Liver (tissue), 9 donors: ENCODE measurements around the gene KCNMA1. TPM values are rescaled to one million over a fixed set of nuclear protein-coding genes. Genes with fewer than 3 reads are reported as not detected.

Experiments used
- DNase-seq: peaks from one replicate; pipeline ENCODE4 v3.0.0-alpha.2; 2017; ENCODE audit warnings: low spot score
- H3K27ac ChIP-seq, 2 donors: one replicate each; pipeline ENCODE4 v1.7.0; 2013; ENCODE audit warnings: inconsistent platforms in 2 of 2, low read length in 2 of 2, control low read depth in 1 of 2, low read depth in 1 of 2, mild to moderate bottlenecking in 1 of 2
- H3K27me3 ChIP-seq, 4 donors: one replicate each; pipeline versions ENCODE4 v1.6.1 to v1.7.0; 2013; ENCODE audit warnings: low read length in 3 of 4, inconsistent platforms in 1 of 4, mild to moderate bottlenecking in 1 of 4, moderate library complexity in 1 of 4; ENCODE audit not compliant: control insufficient read depth in 4 of 4, insufficient read depth in 4 of 4
- H3K36me3 ChIP-seq, 4 donors: one replicate each; pipeline versions ENCODE4 v1.6.1 to v1.7.0; 2013; ENCODE audit warnings: low read length in 3 of 4, mild to moderate bottlenecking in 3 of 4, low read depth in 1 of 4, moderate library complexity in 1 of 4; ENCODE audit not compliant: control insufficient read depth in 4 of 4, insufficient read depth in 3 of 4
- H3K4me1 ChIP-seq, 4 donors: one replicate each; pipeline versions ENCODE4 v1.6.1 to v1.7.0; 2013; ENCODE audit warnings: low read length in 3 of 4, mild to moderate bottlenecking in 3 of 4, moderate library complexity in 1 of 4; ENCODE audit not compliant: control insufficient read depth in 4 of 4, insufficient read depth in 4 of 4
- H3K4me3 ChIP-seq, 3 donors: one replicate each; pipeline versions ENCODE4 v1.6.1 to v1.7.0; 2013; ENCODE audit warnings: low read length in 3 of 3, control low read depth in 1 of 3, low read depth in 1 of 3, mild to moderate bottlenecking in 1 of 3
- H3K9ac ChIP-seq, 2 donors: one replicate each; pipeline ENCODE4 v1.7.0; 2013; ENCODE audit warnings: low read length in 2 of 2, mild to moderate bottlenecking in 2 of 2, moderate library complexity in 2 of 2, control low read depth in 1 of 2, low read depth in 1 of 2
- H3K9me3 ChIP-seq, 4 donors: one replicate each; pipeline versions ENCODE4 v1.6.1 to v1.7.0; 2013; ENCODE audit warnings: low read length in 3 of 4; ENCODE audit not compliant: control insufficient read depth in 4 of 4
- EGR1 ChIP-seq, 2 donors: IDR thresholded peaks; 2 replicates each; pipeline ENCODE4 v1.6.1; 2016 to 2018; ENCODE audit warnings: antibody characterized with exemption in 2 of 2, low read depth in 2 of 2
- FOXA1 ChIP-seq: IDR thresholded peaks from 2 replicates; pipeline ENCODE4 v1.6.1; 2016; ENCODE audit warnings: antibody characterized with exemption
- FOXA2 ChIP-seq: IDR thresholded peaks from 2 replicates; pipeline ENCODE4 v1.6.1; 2016; ENCODE audit warnings: antibody characterized with exemption
- GABPA ChIP-seq, 2 donors: IDR thresholded peaks in 1 of 2; conservative IDR thresholded peaks in 1 of 2; 2 replicates each; pipeline ENCODE4 v1.6.1; 2016; ENCODE audit warnings: antibody characterized with exemption in 2 of 2, mild to moderate bottlenecking in 1 of 2, moderate library complexity in 1 of 2
- HNF4A ChIP-seq, 2 donors: conservative IDR thresholded peaks; 2 replicates each; pipeline ENCODE4 v1.6.1; 2016; ENCODE audit warnings: antibody characterized with exemption in 2 of 2, mild to moderate bottlenecking in 2 of 2
- HNF4G ChIP-seq: IDR thresholded peaks from 2 replicates; pipeline ENCODE4 v1.6.1; 2016; ENCODE audit warnings: antibody characterized with exemption
- JUND ChIP-seq, 2 donors: IDR thresholded peaks; 2 replicates each; pipeline ENCODE4 v1.6.1; 2016; ENCODE audit warnings: antibody characterized with exemption in 2 of 2
- RAD21 ChIP-seq, 2 donors: IDR thresholded peaks; 2 replicates each; pipeline ENCODE4 v1.6.1; 2016; ENCODE audit warnings: antibody characterized with exemption in 2 of 2, mild to moderate bottlenecking in 2 of 2
- SP1 ChIP-seq: IDR thresholded peaks from 2 replicates; pipeline ENCODE4 v1.6.1; 2018; ENCODE audit warnings: antibody characterized with exemption, mild to moderate bottlenecking
- TAF1 ChIP-seq: conservative IDR thresholded peaks from 2 replicates; pipeline ENCODE4 v1.6.1; 2016; ENCODE audit warnings: antibody characterized with exemption, mild to moderate bottlenecking
- YY1 ChIP-seq: IDR thresholded peaks from 2 replicates; pipeline ENCODE4 v1.6.1; 2016; ENCODE audit warnings: antibody characterized with exemption, mild to moderate bottlenecking
- WGBS: extraction: QIAGEN DNeasy Blood & Tissue Kit; methylation state at CpG from one replicate; pipeline ENCODE4 v1.1.7; 2013; 5-methylcytosine and 5-hydroxymethylcytosine counted together
- polyA plus RNA-seq, 2 donors: library from polyadenylated mRNA; stranded (reverse) in 1 of 2; unstranded in 1 of 2; fragments of 200-250 nt in 1 of 2; fragments of >200 nt in 1 of 2; fragmentation: Nextera tagmentation in 1 of 2; extraction: Ambion mirVana in 1 of 2; gene quantifications; one replicate each; pipeline versions ENCODE4 v1.2.1 to v1.2.3, GENCODE V29; 2013 to 2015
- total RNA-seq, 2 donors: library from RNA; depleted of rRNA; stranded (reverse); fragments of >200 nt; gene quantifications; one replicate each; pipeline ENCODE4 v1.2.3, GENCODE V29; 2014
- TF ChIP-seq, protein P1 (sequence below): fragments of 150-350 bp; IDR thresholded peaks from 2 replicates; pipeline ENCODE4 v1.5.1; 2017; ENCODE audit warnings: improper control_type of control experiment, low read depth, low read length; ENCODE audit not compliant: missing input control
- TF ChIP-seq, protein P2 (sequence below): IDR thresholded peaks from 2 replicates; pipeline ENCODE4 v1.6.1; 2016; ENCODE audit warnings: antibody characterized with exemption
- TF ChIP-seq, protein P3 (sequence below): IDR thresholded peaks from 2 replicates; pipeline ENCODE4 v1.6.1; 2016; ENCODE audit warnings: antibody characterized with exemption, mild to moderate bottlenecking
- donor health status: healthy.
- donor health status: healthy.
- donor health status: healthy.
- donor health status: healthy.
- donor health status: healthy.

KCNMA1 gene
- total and polyA plus RNA-seq, 4 donors = 2.5 to 9.7 (median 4.7) TPM

DNA sequence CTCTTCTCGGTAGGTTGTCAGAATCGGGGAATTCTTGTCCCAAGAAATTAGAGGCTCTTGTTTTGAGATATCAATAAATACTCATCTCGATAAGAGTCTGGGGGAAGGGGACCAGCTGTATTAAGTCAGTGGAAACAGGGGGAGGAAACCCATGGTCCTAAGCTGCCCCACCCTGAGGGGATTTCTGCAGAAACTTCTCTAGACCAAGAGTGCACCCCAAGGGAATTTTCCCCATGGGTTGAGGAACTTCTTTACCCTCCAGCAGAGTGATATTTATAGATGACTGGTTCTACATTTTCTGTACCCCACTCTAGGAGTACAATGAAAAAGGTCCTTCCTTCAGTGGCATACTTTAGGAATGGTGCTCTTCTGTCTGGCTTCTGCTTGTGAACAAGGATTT is 627.2 kb downstream of the KCNMA1 start:
- H3K9ac ChIP-seq = no peak overlapping the region
- no peaks in the 10 kb centered on the region for H3K9me3 ChIP-seq
- H3K27ac ChIP-seq = no peak overlapping the region
- no peak for TF ChIP-seq RAD21 (IDR thresholded peaks at IDR 0.05)
- TF ChIP-seq, protein P1, sequence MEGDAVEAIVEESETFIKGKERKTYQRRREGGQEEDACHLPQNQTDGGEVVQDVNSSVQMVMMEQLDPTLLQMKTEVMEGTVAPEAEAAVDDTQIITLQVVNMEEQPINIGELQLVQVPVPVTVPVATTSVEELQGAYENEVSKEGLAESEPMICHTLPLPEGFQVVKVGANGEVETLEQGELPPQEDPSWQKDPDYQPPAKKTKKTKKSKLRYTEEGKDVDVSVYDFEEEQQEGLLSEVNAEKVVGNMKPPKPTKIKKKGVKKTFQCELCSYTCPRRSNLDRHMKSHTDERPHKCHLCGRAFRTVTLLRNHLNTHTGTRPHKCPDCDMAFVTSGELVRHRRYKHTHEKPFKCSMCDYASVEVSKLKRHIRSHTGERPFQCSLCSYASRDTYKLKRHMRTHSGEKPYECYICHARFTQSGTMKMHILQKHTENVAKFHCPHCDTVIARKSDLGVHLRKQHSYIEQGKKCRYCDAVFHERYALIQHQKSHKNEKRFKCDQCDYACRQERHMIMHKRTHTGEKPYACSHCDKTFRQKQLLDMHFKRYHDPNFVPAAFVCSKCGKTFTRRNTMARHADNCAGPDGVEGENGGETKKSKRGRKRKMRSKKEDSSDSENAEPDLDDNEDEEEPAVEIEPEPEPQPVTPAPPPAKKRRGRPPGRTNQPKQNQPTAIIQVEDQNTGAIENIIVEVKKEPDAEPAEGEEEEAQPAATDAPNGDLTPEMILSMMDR = no peak
- no peak for TF ChIP-seq FOXA2
- TF ChIP-seq SP1 = no peak
- no peak for TF ChIP-seq HNF4A (conservative IDR thresholded peaks at IDR 0.05)
- TF ChIP-seq, protein P2, sequence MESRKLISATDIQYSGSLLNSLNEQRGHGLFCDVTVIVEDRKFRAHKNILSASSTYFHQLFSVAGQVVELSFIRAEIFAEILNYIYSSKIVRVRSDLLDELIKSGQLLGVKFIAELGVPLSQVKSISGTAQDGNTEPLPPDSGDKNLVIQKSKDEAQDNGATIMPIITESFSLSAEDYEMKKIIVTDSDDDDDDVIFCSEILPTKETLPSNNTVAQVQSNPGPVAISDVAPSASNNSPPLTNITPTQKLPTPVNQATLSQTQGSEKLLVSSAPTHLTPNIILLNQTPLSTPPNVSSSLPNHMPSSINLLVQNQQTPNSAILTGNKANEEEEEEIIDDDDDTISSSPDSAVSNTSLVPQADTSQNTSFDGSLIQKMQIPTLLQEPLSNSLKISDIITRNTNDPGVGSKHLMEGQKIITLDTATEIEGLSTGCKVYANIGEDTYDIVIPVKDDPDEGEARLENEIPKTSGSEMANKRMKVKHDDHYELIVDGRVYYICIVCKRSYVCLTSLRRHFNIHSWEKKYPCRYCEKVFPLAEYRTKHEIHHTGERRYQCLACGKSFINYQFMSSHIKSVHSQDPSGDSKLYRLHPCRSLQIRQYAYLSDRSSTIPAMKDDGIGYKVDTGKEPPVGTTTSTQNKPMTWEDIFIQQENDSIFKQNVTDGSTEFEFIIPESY = no peak
- no peak for TF ChIP-seq YY1
- TF ChIP-seq FOXA1 = no peak
- no peak overlapping the region for H3K4me3 ChIP-seq
- no peak for DNase-seq
- 95% methylated on average over 3 of the region's 3 CpGs for WGBS
- no peaks in the 10 kb centered on the region for H3K27me3 ChIP-seq
- no peaks in the 10 kb centered on the region for H3K4me1 ChIP-seq
- H3K36me3 ChIP-seq = no peaks in the 10 kb centered on the region

DNA sequence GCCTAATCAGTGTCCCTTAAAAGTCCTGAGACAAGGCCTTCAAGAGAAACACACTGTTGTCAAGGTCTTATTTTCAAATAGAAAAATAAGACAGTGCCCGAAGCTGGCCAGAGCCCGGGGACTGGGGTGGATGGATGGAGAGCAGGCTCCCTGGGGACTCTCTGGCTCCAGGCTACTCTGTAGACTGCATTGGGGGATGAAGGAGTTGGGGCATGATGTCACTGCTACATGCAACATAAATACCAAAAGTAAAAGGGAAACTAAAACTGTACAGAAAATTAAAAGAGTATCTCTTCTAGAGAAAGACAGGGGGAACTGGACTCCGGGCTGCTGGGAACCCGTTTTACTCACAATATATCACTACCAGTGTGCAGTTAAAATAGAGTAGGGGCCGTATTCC is 629.8 kb downstream of the KCNMA1 start:
- Histone ChIP-seq H3K9ac (no peak overlapping the region), H3K4me1 (no peaks in the 10 kb centered on the region), H3K27me3 (no peaks in the 10 kb centered on the region), H3K9me3 (no peaks in the 10 kb centered on the region), H3K4me3 (no peak overlapping the region), H3K36me3 (no peaks in the 10 kb centered on the region), H3K27ac (no peak overlapping the region)
- no peak for DNase-seq
- 89% methylated on average over 5 of the region's 5 CpGs for WGBS
- no peak for TF ChIP-seq GABPA (IDR thresholded peaks at IDR 0.05 in 1 of 2, conservative IDR thresholded peaks at IDR 0.05 in 1 of 2)
- TF ChIP-seq TAF1 = no peak
- TF ChIP-seq HNF4A (conservative IDR thresholded peaks at IDR 0.05) = no peak

DNA sequence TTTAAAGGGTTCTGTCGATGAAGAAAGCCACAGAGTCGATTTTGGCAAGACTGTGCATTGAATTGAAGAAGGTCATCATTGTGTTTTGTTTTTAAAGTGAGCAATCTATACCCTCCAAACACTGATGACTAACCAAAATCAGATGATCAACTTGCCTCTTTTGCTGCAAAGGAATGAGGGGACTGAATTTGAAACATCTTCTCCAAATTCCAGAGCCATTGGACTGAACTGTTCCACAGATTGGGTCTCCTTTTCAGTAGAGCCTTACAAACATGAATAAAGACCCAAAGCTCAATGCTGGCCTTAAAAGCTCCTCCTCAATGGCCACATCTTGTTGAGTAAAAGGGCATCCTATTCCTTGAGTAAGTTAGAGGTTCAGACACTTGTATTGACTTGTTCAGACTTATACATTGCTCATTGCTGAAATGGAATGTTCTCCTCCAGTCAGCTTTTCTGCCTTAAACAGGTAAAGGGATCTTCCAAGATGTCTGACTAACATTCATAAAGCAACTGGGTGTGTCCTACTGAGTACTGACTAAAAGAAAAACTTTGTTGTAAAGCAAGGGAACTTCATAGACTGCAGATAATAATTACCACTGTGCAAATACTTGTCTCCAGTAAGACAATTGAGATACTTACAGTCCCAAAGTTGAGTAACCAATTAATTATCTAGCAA is 630.6 kb downstream of the KCNMA1 start:
- H3K36me3 ChIP-seq = no peaks in the 10 kb centered on the region
- H3K27ac ChIP-seq = no peak overlapping the region
- 82% methylated on average over 2 of the region's 2 CpGs for WGBS
- H3K4me1 ChIP-seq = no peaks in the 10 kb centered on the region
- no peak overlapping the region for H3K9ac ChIP-seq
- no peaks in the 10 kb centered on the region for H3K27me3 ChIP-seq
- no peak for DNase-seq
- no peak overlapping the region for H3K4me3 ChIP-seq
- no peaks in the 10 kb centered on the region for H3K9me3 ChIP-seq
- TF ChIP-seq JUND (IDR thresholded peaks at IDR 0.05) = no peak
- no peak for TF ChIP-seq HNF4G
- TF ChIP-seq, protein P3, sequence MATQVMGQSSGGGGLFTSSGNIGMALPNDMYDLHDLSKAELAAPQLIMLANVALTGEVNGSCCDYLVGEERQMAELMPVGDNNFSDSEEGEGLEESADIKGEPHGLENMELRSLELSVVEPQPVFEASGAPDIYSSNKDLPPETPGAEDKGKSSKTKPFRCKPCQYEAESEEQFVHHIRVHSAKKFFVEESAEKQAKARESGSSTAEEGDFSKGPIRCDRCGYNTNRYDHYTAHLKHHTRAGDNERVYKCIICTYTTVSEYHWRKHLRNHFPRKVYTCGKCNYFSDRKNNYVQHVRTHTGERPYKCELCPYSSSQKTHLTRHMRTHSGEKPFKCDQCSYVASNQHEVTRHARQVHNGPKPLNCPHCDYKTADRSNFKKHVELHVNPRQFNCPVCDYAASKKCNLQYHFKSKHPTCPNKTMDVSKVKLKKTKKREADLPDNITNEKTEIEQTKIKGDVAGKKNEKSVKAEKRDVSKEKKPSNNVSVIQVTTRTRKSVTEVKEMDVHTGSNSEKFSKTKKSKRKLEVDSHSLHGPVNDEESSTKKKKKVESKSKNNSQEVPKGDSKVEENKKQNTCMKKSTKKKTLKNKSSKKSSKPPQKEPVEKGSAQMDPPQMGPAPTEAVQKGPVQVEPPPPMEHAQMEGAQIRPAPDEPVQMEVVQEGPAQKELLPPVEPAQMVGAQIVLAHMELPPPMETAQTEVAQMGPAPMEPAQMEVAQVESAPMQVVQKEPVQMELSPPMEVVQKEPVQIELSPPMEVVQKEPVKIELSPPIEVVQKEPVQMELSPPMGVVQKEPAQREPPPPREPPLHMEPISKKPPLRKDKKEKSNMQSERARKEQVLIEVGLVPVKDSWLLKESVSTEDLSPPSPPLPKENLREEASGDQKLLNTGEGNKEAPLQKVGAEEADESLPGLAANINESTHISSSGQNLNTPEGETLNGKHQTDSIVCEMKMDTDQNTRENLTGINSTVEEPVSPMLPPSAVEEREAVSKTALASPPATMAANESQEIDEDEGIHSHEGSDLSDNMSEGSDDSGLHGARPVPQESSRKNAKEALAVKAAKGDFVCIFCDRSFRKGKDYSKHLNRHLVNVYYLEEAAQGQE = no peak
- TF ChIP-seq YY1 = no peak
- TF ChIP-seq EGR1 (IDR thresholded peaks at IDR 0.05; ENCODE audit: low read depth in 2 of 2) = no peak
- no peak for TF ChIP-seq TAF1
- TF ChIP-seq GABPA (IDR thresholded peaks at IDR 0.05 in 1 of 2, conservative IDR thresholded peaks at IDR 0.05 in 1 of 2) = no peak
- TF ChIP-seq, protein P2 = no peak
- no peak for TF ChIP-seq FOXA2
- TF ChIP-seq SP1 = no peak
- TF ChIP-seq, protein P1 = no peak
- no peak for TF ChIP-seq FOXA1
